ENCODE data around the gene DDX10.

GRCh38 chr11:108886005-108886659 lies 221.3 kb downstream of the DDX10 start:
- TF ChIP-seq, protein P1, sequence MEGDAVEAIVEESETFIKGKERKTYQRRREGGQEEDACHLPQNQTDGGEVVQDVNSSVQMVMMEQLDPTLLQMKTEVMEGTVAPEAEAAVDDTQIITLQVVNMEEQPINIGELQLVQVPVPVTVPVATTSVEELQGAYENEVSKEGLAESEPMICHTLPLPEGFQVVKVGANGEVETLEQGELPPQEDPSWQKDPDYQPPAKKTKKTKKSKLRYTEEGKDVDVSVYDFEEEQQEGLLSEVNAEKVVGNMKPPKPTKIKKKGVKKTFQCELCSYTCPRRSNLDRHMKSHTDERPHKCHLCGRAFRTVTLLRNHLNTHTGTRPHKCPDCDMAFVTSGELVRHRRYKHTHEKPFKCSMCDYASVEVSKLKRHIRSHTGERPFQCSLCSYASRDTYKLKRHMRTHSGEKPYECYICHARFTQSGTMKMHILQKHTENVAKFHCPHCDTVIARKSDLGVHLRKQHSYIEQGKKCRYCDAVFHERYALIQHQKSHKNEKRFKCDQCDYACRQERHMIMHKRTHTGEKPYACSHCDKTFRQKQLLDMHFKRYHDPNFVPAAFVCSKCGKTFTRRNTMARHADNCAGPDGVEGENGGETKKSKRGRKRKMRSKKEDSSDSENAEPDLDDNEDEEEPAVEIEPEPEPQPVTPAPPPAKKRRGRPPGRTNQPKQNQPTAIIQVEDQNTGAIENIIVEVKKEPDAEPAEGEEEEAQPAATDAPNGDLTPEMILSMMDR (IDR thresholded peaks at IDR 0.05): no peak
- TF ChIP-seq POLR2A (IDR thresholded peaks at IDR 0.05): no peak

Measured in adrenal gland (tissue), 5 donors.